Measurements from ENCODE around the gene CNTN3.

Gene CNTN3

GRCh38 chr3:74614107-74614967 is at the start of gene CNTN3:
Gene CNTN3, minus strand, starts transcription at chr3:74614659. Its CDS starts 93,547 bp downstream, at chr3:74521112.
- no peak for DNase-seq (ENCODE audit: low spot score)

GRCh38 chr3:74663178-74663577 is 48.7 kb upstream of the CNTN3 start:
- no peak for DNase-seq (ENCODE audit: low spot score)

- no peak for DNase-seq (ENCODE audit: low spot score)
Observed at GRCh38 chr3:74661672-74662071, 47.2 kb upstream of the CNTN3 start.

GRCh38 chr3:74651885-74652284 is 37.4 kb upstream of the CNTN3 start:
- no peak for DNase-seq (ENCODE audit: low spot score)

GRCh38 chr3:74651292-74651691 is 36.8 kb upstream of the CNTN3 start:
- no peak for DNase-seq (ENCODE audit: low spot score)

- DNase-seq (ENCODE audit: low spot score) = no peak
Observed at GRCh38 chr3:74648107-74648506, 33.6 kb upstream of the CNTN3 start.

GRCh38 chr3:74646094-74646493 is 31.6 kb upstream of the CNTN3 start:
- DNase-seq (ENCODE audit: low spot score) = no peak

GRCh38 chr3:74643636-74644035 is 29.2 kb upstream of the CNTN3 start:
- no peak for DNase-seq (ENCODE audit: low spot score)

GRCh38 chr3:74642876-74643275 is 28.4 kb upstream of the CNTN3 start:
- DNase-seq (ENCODE audit: low spot score) = no peak

GRCh38 chr3:74640211-74640610 is 25.8 kb upstream of the CNTN3 start:
- no peak for DNase-seq (ENCODE audit: low spot score)

- no peak for DNase-seq (ENCODE audit: low spot score)
Observed at GRCh38 chr3:74639681-74640080, 25.2 kb upstream of the CNTN3 start.

GRCh38 chr3:74636981-74637380 is 22.5 kb upstream of the CNTN3 start:
- no peak for DNase-seq (ENCODE audit: low spot score)

- no peak for DNase-seq (ENCODE audit: low spot score)
Observed at GRCh38 chr3:74633021-74633420, 18.6 kb upstream of the CNTN3 start.

- no peak for DNase-seq (ENCODE audit: low spot score)
Observed at GRCh38 chr3:74631351-74632140, 17.1 kb upstream of the CNTN3 start.

GRCh38 chr3:74630602-74631001 is 16.1 kb upstream of the CNTN3 start:
- DNase-seq (ENCODE audit: low spot score) = peak; percentile 7

- no peak for DNase-seq (ENCODE audit: low spot score)
Observed at GRCh38 chr3:74626011-74626410, 11.6 kb upstream of the CNTN3 start.

- DNase-seq (ENCODE audit: low spot score) = no peak
Observed at GRCh38 chr3:74624301-74624700, 9.8 kb upstream of the CNTN3 start.

- DNase-seq (ENCODE audit: low spot score) = no peak
Observed at GRCh38 chr3:74623261-74623836, 8.9 kb upstream of the CNTN3 start.

GRCh38 chr3:74621581-74621980 is 7.1 kb upstream of the CNTN3 start:
- no peak for DNase-seq (ENCODE audit: low spot score)

- no peak for DNase-seq (ENCODE audit: low spot score)
Observed at GRCh38 chr3:74617776-74618175, 3.3 kb upstream of the CNTN3 start.

GRCh38 chr3:74613521-74614106 is 845 bp downstream of the CNTN3 start:
- no peak for DNase-seq (ENCODE audit: low spot score)

- DNase-seq (ENCODE audit: low spot score) = no peak
Observed at GRCh38 chr3:74613060-74613459, 1.4 kb downstream of the CNTN3 start.

Measured in RKO (cell line).